Measurements from ENCODE around the gene MORC4. TPM values are rescaled to one million over a fixed set of nuclear protein-coding genes. Genes with fewer than 3 reads are reported as not detected.

MORC4 gene
- total RNA-seq, 2 donors from 2014 or later, result 3.1 to 4.6 TPM

DNA sequence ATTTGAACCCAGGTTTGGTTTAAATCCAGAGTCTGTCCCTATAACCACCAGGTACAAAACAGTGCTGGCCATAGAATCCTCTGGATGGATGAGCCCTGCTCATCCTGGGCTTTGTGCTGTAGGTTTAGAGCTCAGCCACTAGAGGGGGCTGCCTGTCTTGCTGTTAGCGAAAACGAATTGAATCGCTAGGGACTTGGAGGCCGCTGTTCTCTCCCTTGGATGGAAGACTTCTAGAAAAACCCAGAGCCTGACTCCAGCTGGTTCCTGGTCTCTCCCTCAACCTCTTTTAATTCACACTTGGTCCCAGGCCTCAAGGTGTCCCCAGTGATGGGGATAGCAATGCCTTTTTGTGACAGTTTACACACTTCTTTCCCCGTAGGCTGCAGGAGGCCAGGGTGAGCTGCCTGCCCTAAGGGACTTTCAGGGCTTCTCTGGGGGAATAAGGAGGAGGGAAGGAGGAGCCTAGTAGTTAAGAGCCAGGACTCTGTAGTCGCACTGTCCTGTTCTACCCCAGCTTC lies 105.6 kb downstream of the MORC4 start:
- DNase-seq (ENCODE audit: low spot score), result no peak
- Mint-ChIP-seq H3K4me3 (no peak overlapping the region), H3K27me3 (peaks cover 0 to 23% of the 10 kb centered on the region in 2 donors), H3K9me3 (no peaks in the 10 kb centered on the region), H3K27ac (no peak overlapping the region), H3K4me1 (ENCODE audit: low read depth in 2 of 2) (no peaks in the 10 kb centered on the region), H3K36me3 (no peaks in the 10 kb centered on the region)
- ATAC-seq, result peak in 1 of 2 donors; percentile 74

DNA sequence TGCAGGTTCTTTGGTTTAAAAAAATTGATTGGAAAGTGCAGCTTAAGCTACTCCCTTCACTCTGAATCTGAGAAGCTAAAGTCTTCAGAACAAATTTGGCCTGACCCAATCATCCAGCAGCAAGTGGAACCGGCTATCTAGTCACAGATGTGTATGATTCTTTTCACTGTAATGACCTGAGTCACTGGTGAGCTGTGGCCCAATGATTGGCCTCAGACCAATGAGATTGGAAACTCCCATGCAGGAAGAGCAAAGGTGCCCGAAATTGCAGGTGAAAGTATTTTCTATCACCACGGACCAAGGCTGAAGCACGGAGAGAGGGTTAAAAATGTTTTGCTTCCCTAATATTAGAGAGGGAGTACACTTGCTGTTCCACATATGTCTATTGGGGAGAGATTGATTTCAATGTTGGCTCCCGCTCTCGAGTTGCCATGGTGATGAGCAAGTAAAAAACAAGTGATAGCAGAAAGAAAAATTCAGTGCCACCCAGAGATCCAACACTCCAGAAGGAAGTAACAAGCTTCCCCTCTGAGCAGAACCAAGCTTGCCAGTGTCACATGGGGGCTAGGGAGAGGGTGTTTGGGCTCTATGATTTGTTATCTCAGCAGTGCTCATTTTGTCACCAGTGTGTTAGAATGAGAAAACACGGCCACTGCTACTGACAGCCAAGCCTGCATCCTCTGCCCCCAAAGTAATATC lies 108.1 kb downstream of the MORC4 start:
- Mint-ChIP-seq H3K4me3 (no peak overlapping the region), H3K4me1 (ENCODE audit: low read depth in 2 of 2) (no peaks in the 10 kb centered on the region), H3K27me3 (peaks cover 8 to 26% of the 10 kb centered on the region in 2 donors), H3K9me3 (no peaks in the 10 kb centered on the region), H3K27ac (no peak overlapping the region), H3K36me3 (no peaks in the 10 kb centered on the region)
- ATAC-seq, result no peak
- DNase-seq (ENCODE audit: low spot score), result no peak

Other genes starting within 250 kb of the MORC4 start
- under 1 TPM; 0.31 to 0.56 TPM for gene TBC1D8B, start 197.5 kb downstream of the MORC4 start, total RNA-seq
- gene RIPPLY1, start 96.9 kb downstream of the MORC4 start, total RNA-seq, result not detected
- not detected for gene CLDN2, start 79.8 kb downstream of the MORC4 start, total RNA-seq
- 10 to 100 TPM; 10.0 to 14.4 TPM for gene RBM41, start 118.6 kb upstream of the MORC4 start, total RNA-seq
- gene NUP62CL, start 206.2 kb upstream of the MORC4 start, total RNA-seq, result 1 to 10 TPM; 1.1 to 1.8 TPM
- gene DNAAF6, start 206.4 kb upstream of the MORC4 start, total RNA-seq, result not detected

Measured in natural killer cell treated with Interleukin-12 subunit alpha and Interleukin-12 subunit beta and Interleukin-15 and Interleukin-18, amount 100 ng/mL, for 72 hours (primary cell).